ENCODE data around the gene STARD5.

STARD5 gene

GRCh38 chr15:81338170-81339007 is 14.4 kb upstream of the STARD5 start:
- H3K4me3 ChIP-seq (ENCODE audit: control insufficient read depth, low read depth, low read length), result peak overlapping the region; percentile 6
- DNase-seq (ENCODE audit: low read depth), result peak; percentile 96
- no peak for TF ChIP-seq CTCF (conservative IDR thresholded peaks at IDR 0.05; ENCODE audit: control insufficient read depth, insufficient read depth, low read depth, low read length)

- H3K4me3 ChIP-seq (ENCODE audit: control insufficient read depth, low read depth, low read length), result peak overlapping the region; percentile 6
- peak; percentile 66 for DNase-seq (ENCODE audit: low read depth)
- TF ChIP-seq CTCF (conservative IDR thresholded peaks at IDR 0.05; ENCODE audit: control insufficient read depth, insufficient read depth, low read depth, low read length), result no peak
Measured at GRCh38 chr15:81337713-81338157, 13.8 kb upstream of the STARD5 start.

- no peak for TF ChIP-seq CTCF (conservative IDR thresholded peaks at IDR 0.05; ENCODE audit: control insufficient read depth, insufficient read depth, low read depth, low read length)
- DNase-seq (ENCODE audit: low read depth), result no peak
- H3K4me3 ChIP-seq (ENCODE audit: control insufficient read depth, low read depth, low read length), result no peak overlapping the region
Measured at GRCh38 chr15:81337241-81337640, 13.3 kb upstream of the STARD5 start.

- TF ChIP-seq CTCF (conservative IDR thresholded peaks at IDR 0.05; ENCODE audit: control insufficient read depth, insufficient read depth, low read depth, low read length), result peak; percentile 69
- no peak overlapping the region for H3K4me3 ChIP-seq (ENCODE audit: control insufficient read depth, low read depth, low read length)
- peak; percentile 54 for DNase-seq (ENCODE audit: low read depth)
Measured at GRCh38 chr15:81336568-81336967, 12.6 kb upstream of the STARD5 start.

GRCh38 chr15:81335631-81336030 is 11.7 kb upstream of the STARD5 start:
- TF ChIP-seq CTCF (conservative IDR thresholded peaks at IDR 0.05; ENCODE audit: control insufficient read depth, insufficient read depth, low read depth, low read length), result no peak
- no peak for DNase-seq (ENCODE audit: low read depth)
- no peak overlapping the region for H3K4me3 ChIP-seq (ENCODE audit: control insufficient read depth, low read depth, low read length)

GRCh38 chr15:81334768-81335435 is 11.0 kb upstream of the STARD5 start:
- DNase-seq (ENCODE audit: low read depth), result no peak
- TF ChIP-seq CTCF (conservative IDR thresholded peaks at IDR 0.05; ENCODE audit: control insufficient read depth, insufficient read depth, low read depth, low read length), result no peak
- H3K4me3 ChIP-seq (ENCODE audit: control insufficient read depth, low read depth, low read length), result no peak overlapping the region
